DOHH2 (cell line): ENCODE measurements around the gene SMG6.

Experiments
- H3F3A ChIP-seq: fragments of 200-600 bp; sonication (generic), shearing (Covaris generic); 2 replicates; pipeline ENCODE4 v1.6.0; 2016; ENCODE audit warnings: antibody characterized with exemption, mild to moderate bottlenecking; ENCODE audit not compliant: control insufficient read depth, insufficient read depth
- H3K27ac ChIP-seq: fragments of 200-600 bp; sonication (generic); 2 replicates; pipeline ENCODE4 v1.5.1; 2014; ENCODE audit warnings: low read depth, mild to moderate bottlenecking, low read length, moderate library complexity
- H3K27me3 ChIP-seq: fragments of 200-600 bp; sonication (generic); 2 replicates; pipeline ENCODE4 v1.6.1; 2014; ENCODE audit warnings: mild to moderate bottlenecking, low read length, mixed read lengths; ENCODE audit not compliant: control insufficient read depth
- H3K36me3 ChIP-seq: fragments of 200-600 bp; sonication (generic); 2 replicates; pipeline ENCODE4 v1.6.1; 2014; ENCODE audit warnings: mild to moderate bottlenecking, low read length, moderate library complexity, mixed read lengths; ENCODE audit not compliant: control insufficient read depth
- H3K4me1 ChIP-seq: fragments of 200-600 bp; sonication (generic); 2 replicates; pipeline ENCODE4 v1.6.1; 2014; ENCODE audit warnings: mild to moderate bottlenecking, low read length, mixed read lengths; ENCODE audit not compliant: control insufficient read depth
- H3K4me2 ChIP-seq: fragments of 200-600 bp; sonication (generic); 2 replicates; pipeline ENCODE4 v1.6.0; 2014; ENCODE audit warnings: mild to moderate bottlenecking, low read length, moderate library complexity
- H3K4me3 ChIP-seq: fragments of 200-600 bp; sonication (generic); 2 replicates; pipeline ENCODE4 v1.5.1; 2014; ENCODE audit warnings: mild to moderate bottlenecking, low read length, mixed read lengths
- H3K79me2 ChIP-seq: fragments of 200-600 bp; sonication (generic); 2 replicates; pipeline ENCODE4 v1.6.1; 2014; ENCODE audit warnings: mild to moderate bottlenecking, low read length, mixed read lengths; ENCODE audit not compliant: control insufficient read depth
- H3K9me2 ChIP-seq: fragments of 200-600 bp; sonication (generic); replicated peaks from 2 replicates; pipeline ENCODE4 v1.6.1; 2014; ENCODE audit warnings: mild to moderate bottlenecking, low read length, mixed read lengths; ENCODE audit not compliant: control insufficient read depth
- H3K9me3 ChIP-seq: fragments of 200-600 bp; sonication (generic); 2 replicates; pipeline ENCODE4 v1.6.1; 2014; ENCODE audit warnings: antibody characterized with exemption, low read length, mixed read lengths; ENCODE audit not compliant: control insufficient read depth, insufficient read depth
- H4K20me1 ChIP-seq: fragments of 200-600 bp; sonication (generic); 2 replicates; pipeline ENCODE4 v1.6.0; 2014; ENCODE audit warnings: low read depth, mild to moderate bottlenecking, antibody characterized with exemption, low read length, moderate library complexity; ENCODE audit not compliant: control insufficient read depth, insufficient read depth
- CTCF ChIP-seq: fragments of 200-600 bp; sonication (generic); IDR thresholded peaks from one replicate; pipeline ENCODE4 v1.5.1; 2014; ENCODE audit warnings: antibody characterized with exemption, mild to moderate bottlenecking, low read depth, low read length; ENCODE audit not compliant: poor library complexity, severe bottlenecking
- EZH2phosphoT487 ChIP-seq: fragments of 200-600 bp; sonication (generic); IDR thresholded peaks from 2 replicates; pipeline ENCODE4 v1.6.1; 2017; ENCODE audit warnings: borderline replicate concordance, mild to moderate bottlenecking, antibody characterized with exemption, low read length, moderate library complexity, mixed read lengths

SMG6 gene

GRCh38 chr17:2275722-2276121 lies 27.9 kb downstream of the SMG6 start:
- H3K27ac ChIP-seq, result no peak overlapping the region
- H3K9me3 ChIP-seq, result no peaks in the 10 kb centered on the region
- peaks cover 19% of the 10 kb centered on the region for H3K36me3 ChIP-seq
- TF ChIP-seq CTCF, result no peak
- TF ChIP-seq EZH2phosphoT487, result no peak
- H3K9me2 ChIP-seq, result no peaks in the 10 kb centered on the region
- H3K79me2 ChIP-seq, result no peaks in the 10 kb centered on the region
- H3K27me3 ChIP-seq, result no peaks in the 10 kb centered on the region
- H3K4me2 ChIP-seq, result no peak overlapping the region
- H3K4me1 ChIP-seq, result no peaks in the 10 kb centered on the region
- no peaks in the 10 kb centered on the region for H4K20me1 ChIP-seq
- H3F3A ChIP-seq, result no peaks in the 10 kb centered on the region
- no peak overlapping the region for H3K4me3 ChIP-seq

- no peaks in the 10 kb centered on the region for H4K20me1 ChIP-seq
- TF ChIP-seq CTCF (no peak), EZH2phosphoT487 (no peak)
- H3K36me3 ChIP-seq, result peaks cover 14% of the 10 kb centered on the region
Observed at GRCh38 chr17:2274414-2274813, 29.2 kb downstream of the SMG6 start.

GRCh38 chr17:2271985-2272702 lies 31.4 kb downstream of the SMG6 start:
- peaks cover 6% of the 10 kb centered on the region for H3K36me3 ChIP-seq
- TF ChIP-seq CTCF (no peak), EZH2phosphoT487 (no peak)
- H3K4me3 ChIP-seq, result no peak overlapping the region
- no peaks in the 10 kb centered on the region for H3F3A ChIP-seq
- H3K79me2 ChIP-seq, result no peaks in the 10 kb centered on the region
- H3K4me2 ChIP-seq, result no peak overlapping the region
- H4K20me1 ChIP-seq, result no peaks in the 10 kb centered on the region
- no peak overlapping the region for H3K27ac ChIP-seq
- no peaks in the 10 kb centered on the region for H3K9me2 ChIP-seq
- H3K9me3 ChIP-seq, result no peaks in the 10 kb centered on the region
- no peaks in the 10 kb centered on the region for H3K27me3 ChIP-seq
- no peaks in the 10 kb centered on the region for H3K4me1 ChIP-seq

More at GRCh38 chr17:2274414-2274813, 29.2 kb downstream of the SMG6 start:
- no peaks in the 10 kb centered on the region for H3K4me1 ChIP-seq
- H3K27me3 ChIP-seq, result no peaks in the 10 kb centered on the region
- no peak overlapping the region for H3K4me2 ChIP-seq
- no peaks in the 10 kb centered on the region for H3K79me2 ChIP-seq
- H3K4me3 ChIP-seq, result no peak overlapping the region
- no peaks in the 10 kb centered on the region for H3K9me3 ChIP-seq
- H3K27ac ChIP-seq, result no peak overlapping the region
- no peaks in the 10 kb centered on the region for H3K9me2 ChIP-seq
- no peaks in the 10 kb centered on the region for H3F3A ChIP-seq
